Globus pallidus (tissue), 1 donor: ENCODE measurements around the gene MPND.
"Not testable (repeated sequence)": the region's sequence is repeated elsewhere in the genome, so short reads cannot be mapped to it uniquely, and the experiment has no call there.

Source experiments
- DNase-seq: peaks from one replicate; pipeline ENCODE4 v3.0.0-alpha.2; 2015; ENCODE audit warnings: low spot score

Gene MPND

DNA sequence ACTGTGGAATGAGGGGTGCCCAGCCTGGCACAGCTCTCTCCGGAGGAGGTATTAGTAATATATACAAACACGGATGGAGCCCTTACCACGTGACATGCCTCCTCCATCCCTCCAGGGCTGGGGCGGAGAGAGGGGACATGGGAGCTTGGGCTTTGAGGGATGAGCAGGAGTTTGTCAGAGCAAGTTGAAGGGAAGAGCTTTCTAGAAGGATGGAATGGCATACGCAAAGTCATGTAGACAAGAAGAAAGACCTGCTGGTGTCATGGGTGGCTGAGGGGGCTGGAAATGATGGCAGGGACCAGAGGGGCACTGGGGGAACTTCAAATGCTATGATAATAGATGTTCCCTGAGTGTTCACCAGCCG lies 2.6 kb downstream of the MPND start:
- no peak for DNase-seq

DNA sequence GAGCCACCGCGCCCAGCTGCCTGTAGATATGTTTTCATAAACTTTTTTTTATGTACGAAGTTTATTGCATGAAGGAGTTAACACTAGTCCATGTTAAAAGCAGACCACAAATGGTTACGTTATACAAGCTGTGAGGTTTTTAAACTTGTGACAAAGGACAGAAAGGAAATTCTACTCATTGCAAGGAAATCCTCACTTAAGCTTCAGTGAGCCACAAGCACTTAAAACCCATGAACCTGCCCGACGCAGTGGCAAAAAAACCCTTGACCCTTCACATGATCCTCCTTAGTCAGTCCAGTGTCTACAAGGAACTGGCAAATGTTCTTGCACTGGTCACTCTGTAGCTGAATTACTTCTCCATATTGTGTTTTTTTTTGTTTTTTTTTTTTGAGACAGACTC lies 4.2 kb downstream of the MPND start:
- DNase-seq: no peak

DNA sequence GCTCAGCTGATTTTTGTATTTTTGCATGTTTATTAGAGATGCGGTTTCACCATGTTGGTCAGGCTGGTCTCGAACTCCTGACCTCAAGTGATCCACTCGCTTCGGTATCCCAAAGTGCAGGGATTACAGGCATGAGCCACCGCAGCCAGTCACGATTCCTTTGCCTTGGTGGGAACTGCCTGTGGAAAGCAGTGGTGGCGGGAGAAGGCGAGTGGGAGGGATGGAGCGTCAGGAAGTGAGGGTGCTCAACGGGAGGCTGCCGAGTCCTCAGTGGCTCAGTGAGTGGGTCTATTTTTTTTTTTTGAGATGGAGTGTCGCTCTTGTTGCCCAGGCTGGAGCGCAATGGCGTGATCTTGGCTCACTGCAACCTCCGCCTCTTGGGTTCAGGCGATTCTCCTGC lies 5.9 kb downstream of the MPND start:
- not testable (repeated sequence) for DNase-seq

GRCh38 chr19:4350111-4350510 lies 6.7 kb downstream of the MPND start:
- DNase-seq: no peak

DNA sequence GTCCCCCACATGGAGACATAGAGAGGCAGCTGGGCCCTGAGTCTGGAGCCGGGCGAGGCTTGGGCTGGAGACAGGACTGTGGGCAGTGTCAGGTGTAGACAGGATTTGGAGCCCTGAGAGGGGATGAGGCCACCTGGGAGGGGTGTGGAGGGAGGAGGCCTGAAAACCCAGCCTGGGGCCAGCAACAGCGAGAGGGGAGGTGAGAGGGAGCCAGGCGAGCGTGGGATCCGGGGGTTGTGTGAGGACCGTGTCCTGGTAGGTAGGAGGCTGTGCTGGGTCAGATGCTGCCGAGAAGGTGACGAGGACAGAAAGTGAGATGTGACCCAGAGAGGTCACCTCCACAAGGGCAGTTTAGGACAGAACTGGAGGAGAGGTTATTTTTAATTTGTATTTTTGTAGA lies 7.4 kb downstream of the MPND start:
- DNase-seq: no peak

- no peak for DNase-seq
Measured at GRCh38 chr19:4352701-4353121, 9.3 kb downstream of the MPND start.

DNA sequence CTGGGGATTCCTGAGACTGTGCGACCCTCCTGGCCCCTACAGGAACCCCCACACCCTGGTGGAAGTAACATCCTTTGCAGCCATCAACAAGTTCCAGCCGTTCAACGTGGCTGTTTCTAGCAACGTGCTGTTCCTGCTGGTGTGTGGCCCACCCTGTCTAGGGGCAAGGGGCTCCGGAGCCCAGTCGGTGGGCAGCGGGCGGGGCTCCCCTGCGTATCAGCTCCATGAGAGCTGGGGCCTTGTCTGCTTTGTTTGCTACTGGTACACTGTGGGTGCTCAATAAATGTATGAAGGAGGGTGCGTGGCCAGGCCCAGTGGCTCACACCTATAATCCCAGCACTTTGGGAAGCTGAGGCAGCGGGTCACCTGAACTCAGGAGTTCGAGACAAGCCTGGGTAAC lies 10.9 kb downstream of the MPND start:
- no peak for DNase-seq

- DNase-seq: no peak
Measured at GRCh38 chr19:4354897-4355296, 11.5 kb downstream of the MPND start.

GRCh38 chr19:4357095-4357797 lies 13.9 kb downstream of the MPND start:
- DNase-seq: no peak

DNA sequence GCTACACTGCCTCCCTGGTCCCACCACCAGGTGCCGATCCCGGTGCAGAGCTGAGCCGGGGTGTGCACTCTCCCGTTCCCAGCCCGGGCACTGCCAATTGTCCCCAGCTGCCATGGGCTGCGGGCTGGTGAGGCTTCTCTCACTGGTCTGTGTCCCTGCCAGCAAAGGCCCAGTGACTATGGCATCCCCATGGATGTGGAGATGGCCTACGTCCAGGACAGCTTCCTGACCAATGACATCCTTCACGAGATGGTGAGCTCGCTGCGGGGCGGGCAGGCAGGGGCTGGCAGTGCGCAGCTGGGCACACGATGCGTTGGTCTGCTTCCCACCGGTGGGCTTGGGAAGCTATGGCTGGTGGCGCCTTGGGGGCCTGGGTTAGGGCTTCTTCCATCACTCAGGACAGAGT lies 14.6 kb downstream of the MPND start:
- no peak for DNase-seq

GRCh38 chr19:4358709-4359626 lies 15.6 kb downstream of the MPND start:
- DNase-seq: no peak

DNA sequence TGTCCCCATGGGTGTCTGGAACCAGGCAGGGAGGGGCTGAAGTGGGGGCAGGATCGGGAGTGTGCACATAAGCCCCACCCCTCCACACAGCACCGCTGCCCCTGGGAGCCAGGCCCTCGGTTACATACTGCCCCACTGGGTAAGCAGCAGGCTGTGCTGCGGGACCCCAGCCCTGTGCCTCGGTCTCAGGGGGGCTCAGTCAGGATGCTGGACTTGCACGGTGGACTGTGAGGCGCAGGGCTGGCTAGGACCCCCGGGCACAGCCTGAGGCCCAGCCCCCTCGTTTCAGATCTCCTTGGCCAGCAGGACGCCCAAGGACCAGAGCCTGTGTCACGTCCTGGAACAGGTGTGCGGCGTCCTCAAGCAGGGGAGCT lies 16.3 kb downstream of the MPND start:
- no peak for DNase-seq

GRCh38 chr19:4360081-4360569 lies 16.8 kb downstream of the MPND start:
- no peak for DNase-seq

GRCh38 chr19:4360641-4361151 lies 17.3 kb downstream of the MPND start:
- DNase-seq: no peak

DNA sequence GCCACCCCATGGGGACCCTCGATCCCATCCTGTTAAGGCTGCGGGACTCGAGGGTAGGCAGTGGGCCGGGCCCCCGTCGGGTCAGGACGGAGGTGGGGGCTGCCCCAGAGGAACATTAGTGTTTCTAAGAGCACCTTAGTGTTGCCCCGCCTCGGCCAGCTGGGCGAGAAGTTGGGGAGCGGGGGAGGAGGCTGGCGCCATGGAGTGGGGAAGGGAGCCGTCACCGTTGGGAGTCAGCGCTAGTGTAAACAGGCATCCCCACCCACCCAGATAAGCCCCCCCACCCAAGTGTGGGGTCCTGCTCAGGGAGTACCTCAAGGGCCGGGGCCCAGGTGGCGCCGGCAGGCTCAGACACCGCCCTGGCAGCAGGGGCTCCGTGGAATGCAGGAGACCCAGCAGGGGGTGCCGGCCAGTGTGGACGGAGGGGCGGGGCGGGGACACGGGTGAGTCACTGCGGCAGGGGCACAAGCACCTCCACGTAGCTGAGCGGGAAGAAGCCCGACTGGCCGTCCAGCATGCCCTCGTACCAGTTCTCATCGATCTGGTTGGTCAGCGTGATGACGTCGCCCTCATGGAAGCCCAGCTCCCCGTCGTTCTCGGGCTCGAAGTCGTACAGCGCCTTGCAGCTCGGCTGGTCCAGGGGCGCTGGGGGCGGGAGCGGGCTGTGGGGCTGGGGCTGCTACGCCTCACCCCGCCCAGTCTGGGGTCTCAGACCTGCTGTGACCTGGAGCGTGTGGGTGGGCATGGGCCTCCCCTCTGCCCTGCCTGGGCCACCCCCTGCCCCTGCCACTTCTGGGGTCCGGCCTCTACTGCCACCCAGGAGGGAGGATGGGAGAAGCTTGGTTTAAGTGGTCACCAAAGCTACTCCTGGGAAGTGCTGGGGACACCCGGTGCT lies 18.0 kb downstream of the MPND start:
- DNase-seq: no peak

DNA sequence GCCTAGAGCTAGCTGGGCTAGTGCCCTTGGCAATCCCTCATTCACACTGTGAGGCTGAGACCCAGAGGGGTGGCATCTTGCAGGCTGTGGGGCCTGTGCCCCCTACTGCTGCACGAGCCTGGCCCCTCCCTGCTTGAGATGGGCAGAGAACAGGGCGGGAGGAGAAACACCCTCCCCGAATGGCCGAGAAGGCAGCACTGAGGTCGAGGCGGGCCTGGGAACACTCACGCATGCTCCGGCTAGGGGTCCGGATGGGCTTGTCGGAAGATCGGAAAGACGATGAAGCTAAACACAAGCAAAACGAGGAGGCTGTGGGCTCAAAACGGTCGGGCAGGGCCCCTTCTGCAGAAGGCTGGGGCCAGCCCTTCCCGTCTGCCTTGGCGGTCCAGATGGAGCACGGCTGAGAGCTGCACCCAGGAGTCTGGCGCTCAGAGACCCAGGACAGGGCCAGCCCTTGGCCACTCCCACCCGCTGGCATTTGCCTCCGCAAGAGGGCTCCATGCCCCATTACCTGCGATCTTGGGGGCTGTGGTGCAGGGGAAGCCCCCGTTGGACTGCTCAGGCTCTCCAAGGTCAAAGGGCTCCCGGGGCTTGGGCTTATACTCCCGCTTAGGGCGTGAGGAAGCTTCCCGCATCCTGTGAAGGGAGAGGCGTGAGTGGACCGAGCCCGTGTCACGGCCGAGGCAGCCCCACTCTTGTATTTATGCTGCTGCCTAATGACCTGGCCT lies 18.9 kb downstream of the MPND start:
- no peak for DNase-seq

DNA sequence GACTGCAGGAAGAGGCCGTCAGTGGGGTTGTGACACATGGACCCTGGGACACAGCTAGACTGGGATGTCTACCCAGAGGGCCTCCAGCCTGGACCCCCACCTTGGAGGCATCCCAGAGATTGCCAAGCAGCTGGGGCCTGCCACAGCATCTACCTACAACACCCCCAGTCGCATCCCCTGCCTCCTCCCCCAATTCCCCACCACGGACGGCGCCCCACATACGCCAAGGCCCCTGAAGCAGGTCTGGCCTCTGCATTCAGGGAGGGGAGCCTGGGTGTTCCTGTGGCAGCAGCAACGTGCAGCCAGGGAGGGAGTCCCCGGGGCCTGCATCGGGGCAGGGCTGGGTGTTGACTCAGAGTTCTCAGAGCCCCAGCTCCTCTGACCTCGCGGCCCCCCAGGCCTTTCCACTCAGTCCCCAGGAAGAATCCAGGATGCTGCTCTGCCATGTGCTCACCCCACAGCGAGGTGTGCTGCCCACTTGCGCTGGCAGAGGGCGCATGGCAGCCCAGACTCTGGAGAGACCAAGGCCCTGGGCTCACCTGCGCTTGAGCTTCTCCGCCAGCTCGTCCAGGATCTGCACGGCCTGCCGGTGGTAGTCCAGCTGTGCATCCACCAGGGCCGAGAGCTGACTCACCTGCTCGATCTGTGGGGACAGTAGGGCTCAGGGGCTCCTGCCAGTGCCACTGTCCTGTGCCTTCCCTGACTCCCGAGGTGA lies 19.6 kb downstream of the MPND start:
- DNase-seq: no peak

DNA sequence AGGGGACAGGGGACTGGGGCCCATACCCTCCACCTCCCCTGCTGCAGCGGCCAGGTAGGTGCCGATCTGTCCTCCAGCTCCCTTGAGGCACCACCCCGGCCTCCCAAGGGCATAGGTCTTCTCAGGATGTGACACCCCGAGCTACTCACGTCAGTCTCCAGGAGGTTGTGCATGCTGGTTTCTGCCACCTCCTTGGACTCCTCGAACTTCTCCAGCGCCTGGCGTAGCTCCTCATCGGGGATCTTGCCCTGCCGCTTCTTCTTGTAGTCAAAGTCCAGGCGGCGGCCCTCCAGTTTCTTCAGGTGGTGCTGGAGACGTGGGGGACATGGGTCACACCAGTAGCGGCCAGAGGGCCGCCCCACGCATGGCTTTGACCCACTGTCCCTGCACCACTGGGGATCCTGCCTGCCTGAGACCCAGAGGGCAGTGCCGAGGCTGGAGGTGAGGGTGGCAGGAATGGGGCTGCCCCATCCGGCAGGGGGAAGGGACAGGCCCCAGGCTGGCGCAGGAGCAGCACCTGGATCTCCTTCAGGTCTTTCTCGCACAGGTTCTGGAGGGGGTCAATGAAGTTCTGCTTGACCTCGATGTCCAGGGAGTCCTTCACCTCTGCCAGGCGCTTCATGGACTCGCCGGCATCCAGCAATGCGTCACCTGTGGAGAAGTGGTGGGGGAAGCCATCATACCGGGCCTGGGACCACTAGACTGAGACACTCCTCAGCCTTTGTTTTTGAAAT lies 20.4 kb downstream of the MPND start:
- no peak for DNase-seq

- DNase-seq: no peak
Measured at GRCh38 chr19:4365341-4365740, 22.0 kb downstream of the MPND start.
